CD14-positive monocyte (primary cell): ENCODE results near the gene GPRC5B. TPM values are rescaled to one million over a fixed set of nuclear protein-coding genes. Genes with fewer than 3 reads are reported as not detected.
A peak's percentile ranks its signal among the peaks of the same experiment; 100 is the strongest.

Experiments
- DNase-seq, 3 donors: peaks; one replicate each; pipeline ENCODE4 v3.0.0-alpha.2; 2011 to 2022
- H2AFZ ChIP-seq: 2 replicates; pipeline ENCODE4 v1.6.0; 2012; ENCODE audit warnings: mild to moderate bottlenecking, low read depth, low read length, inconsistent platforms; ENCODE audit not compliant: insufficient read depth, poor library complexity, severe bottlenecking
- H3K27ac ChIP-seq, 2 donors: 1 replicate in 1 of 2; 2 replicates in 1 of 2; pipeline ENCODE4 v1.5.1; 2012 to 2013; ENCODE audit warnings: low read length in 2 of 2, control low read depth in 1 of 2, inconsistent platforms in 1 of 2, low read depth in 1 of 2, mild to moderate bottlenecking in 1 of 2
- H3K27me3 ChIP-seq, 2 donors: one replicate each; pipeline versions ENCODE4 v1.6.0 to v1.6.1; 2011 to 2013; ENCODE audit warnings: low read length in 2 of 2; ENCODE audit not compliant: control insufficient read depth in 2 of 2, insufficient read depth in 2 of 2
- H3K36me3 ChIP-seq, 2 donors: replicated peaks in 1 of 2; 1 replicate in 1 of 2; 2 replicates in 1 of 2; pipeline versions ENCODE4 v1.5.1 to v1.6.1; 2012 to 2013; ENCODE audit warnings: low read length in 2 of 2, control low read depth in 1 of 2, inconsistent platforms in 1 of 2, mild to moderate bottlenecking in 1 of 2; ENCODE audit not compliant: insufficient read depth in 2 of 2, control insufficient read depth in 1 of 2
- H3K4me1 ChIP-seq, 2 donors: 1 replicate in 1 of 2; 2 replicates in 1 of 2; pipeline versions ENCODE4 v1.5.1 to v1.6.1; 2012 to 2013; ENCODE audit warnings: low read length in 2 of 2, control low read depth in 1 of 2, inconsistent platforms in 1 of 2, mild to moderate bottlenecking in 1 of 2, moderate library complexity in 1 of 2; ENCODE audit not compliant: insufficient read depth in 2 of 2, control insufficient read depth in 1 of 2
- H3K4me2 ChIP-seq: replicated peaks from 2 replicates; pipeline ENCODE3; 2012; ENCODE audit warnings: low read length, moderate library complexity, mild to moderate bottlenecking; ENCODE audit not compliant: poor library complexity, severe bottlenecking; ENCODE audit errors: extremely low read depth
- H3K4me3 ChIP-seq, 3 experiments: fragments of 200-600 bp in 1 of 3; sonication (generic) in 1 of 3; replicated peaks in 1 of 3; 1 replicate in 2 of 3; 2 replicates in 1 of 3; pipeline ENCODE4 v1.5.1; 2011 to 2013; ENCODE audit warnings: low read length in 3 of 3, mild to moderate bottlenecking in 3 of 3, control low read depth in 2 of 3, low read depth in 2 of 3, inconsistent platforms in 1 of 3, moderate library complexity in 1 of 3
- H3K79me2 ChIP-seq: 2 replicates; pipeline ENCODE4 v1.6.0; 2012; ENCODE audit warnings: mild to moderate bottlenecking, control low read depth, inconsistent platforms, low read length, moderate library complexity; ENCODE audit not compliant: insufficient read depth
- H3K9ac ChIP-seq: 2 replicates; pipeline ENCODE4 v1.6.0; 2017; ENCODE audit warnings: low read length, mild to moderate bottlenecking; ENCODE audit not compliant: insufficient read depth, poor library complexity, severe bottlenecking
- H3K9me3 ChIP-seq, 2 donors: replicated peaks in 1 of 2; 1 replicate in 1 of 2; 2 replicates in 1 of 2; pipeline versions ENCODE4 v1.5.1 to v1.6.1; 2012 to 2013; ENCODE audit warnings: low read length in 2 of 2, control low read depth in 1 of 2; ENCODE audit not compliant: control insufficient read depth in 1 of 2, insufficient read depth in 1 of 2
- H4K20me1 ChIP-seq: 2 replicates; pipeline ENCODE4 v1.6.0; 2012; ENCODE audit warnings: mild to moderate bottlenecking, low read length, control low read depth, moderate library complexity; ENCODE audit not compliant: insufficient read depth
- H3K27ac Mint-ChIP-seq, 7 donors: one replicate each; pipeline ENCODE4 v1.8.0; 2020; ENCODE audit warnings: mild to moderate bottlenecking in 7 of 7, mixed read lengths in 7 of 7, moderate library complexity in 6 of 7, inconsistent platforms in 2 of 7
- H3K27me3 Mint-ChIP-seq, 3 donors: one replicate each; pipeline ENCODE4 v1.8.0; 2021 to 2022; ENCODE audit warnings: low read depth in 3 of 3, mild to moderate bottlenecking in 3 of 3, mixed read lengths in 3 of 3, moderate library complexity in 3 of 3, inconsistent platforms in 1 of 3
- H3K36me3 Mint-ChIP-seq, 2 donors: one replicate each; pipeline ENCODE4 v1.8.0; 2020; ENCODE audit warnings: mixed read lengths in 2 of 2, inconsistent platforms in 1 of 2, mild to moderate bottlenecking in 1 of 2
- H3K4me1 Mint-ChIP-seq: one replicate; pipeline ENCODE4 v1.8.0; 2020; ENCODE audit warnings: mild to moderate bottlenecking, mixed read lengths
- H3K4me3 Mint-ChIP-seq, 2 donors: one replicate each; pipeline ENCODE4 v1.8.0; 2020; ENCODE audit warnings: mild to moderate bottlenecking in 2 of 2, mixed read lengths in 2 of 2, moderate library complexity in 1 of 2
- H3K9me3 Mint-ChIP-seq, 7 donors: one replicate each; pipeline ENCODE4 v1.8.0; 2020 to 2022; ENCODE audit warnings: mixed read lengths in 7 of 7, mild to moderate bottlenecking in 6 of 7, moderate library complexity in 6 of 7, inconsistent platforms in 2 of 7
- CTCF ChIP-seq: fragments of 200-600 bp; IDR thresholded peaks from one replicate; pipeline ENCODE4 v1.8.0; 2022; ENCODE audit warnings: antibody characterized with exemption, mild to moderate bottlenecking
- WGBS: methylation state at CpG from one replicate; pipeline ENCODE4 v1.1.5; 2013; ENCODE audit warnings: missing lambda C conversion rate; ENCODE audit not compliant: insufficient coverage; 5-methylcytosine and 5-hydroxymethylcytosine counted together
- intact Hi-C, 2 donors: fragments of 100-400 bp; cut with micrococcal nuclease; formaldehyde crosslinking; loops; one replicate each; pipeline versions ENCODE4 v1.15.0 to v1.15.1; 2023
- polyA plus RNA-seq, 3 donors: library from polyadenylated mRNA; depleted of rRNA in 1 of 3; unstranded in 2 of 3; stranded (reverse) in 1 of 3; fragments of 300-500 nt in 2 of 3; fragments of >200 nt in 1 of 3; fragmentation: Illumina TruSeq in 2 of 3; gene quantifications; 1 replicate in 2 of 3; 2 replicates in 1 of 3; pipeline ENCODE4 v1.2.3, GENCODE V29; 2012 to 2021

GPRC5B gene
- polyA plus RNA-seq, 3 donors, result 0.06 to 0.24 TPM; not detected in 1

GRCh38 chr16:19823322-19823721, 61.3 kb downstream of the GPRC5B start:
- no peak overlapping the region for H3K27ac Mint-ChIP-seq
- H3K9me3 Mint-ChIP-seq, result no peaks in the 10 kb centered on the region
- no peak overlapping the region for H3K27ac ChIP-seq
- H3K4me1 Mint-ChIP-seq, result peaks cover 6% of the 10 kb centered on the region
- H3K9me3 ChIP-seq, result no peaks in the 10 kb centered on the region
- TF ChIP-seq CTCF, result no peak
- H4K20me1 ChIP-seq, result no peaks in the 10 kb centered on the region
- H3K36me3 ChIP-seq, result no peaks in the 10 kb centered on the region
- H3K79me2 ChIP-seq, result no peaks in the 10 kb centered on the region
- no peak overlapping the region for H3K9ac ChIP-seq
- 86% methylated on average over 4 of the region's 6 CpGs for WGBS
- H3K4me3 Mint-ChIP-seq, result no peak overlapping the region
- H3K4me3 ChIP-seq, result no peak overlapping the region
- peaks cover 0 to 2% (median 0%) of the 10 kb centered on the region in 3 donors for H3K27me3 Mint-ChIP-seq
- intact Hi-C loops, result no loop called here
- no peak overlapping the region for H3K4me2 ChIP-seq
- H3K27me3 ChIP-seq, result no peaks in the 10 kb centered on the region
- H3K4me1 ChIP-seq, result no peaks in the 10 kb centered on the region
- no peaks in the 10 kb centered on the region for H3K36me3 Mint-ChIP-seq
- no peak overlapping the region for H2AFZ ChIP-seq
- DNase-seq, result no peak

- Histone ChIP-seq H3K79me2 (no peaks in the 10 kb centered on the region), H3K4me2 (no peak overlapping the region), H4K20me1 (no peaks in the 10 kb centered on the region), H3K27ac (no peak overlapping the region), H2AFZ (no peak overlapping the region), H3K9ac (no peak overlapping the region), H3K9me3 (no peaks in the 10 kb centered on the region), H3K4me1 (no peaks in the 10 kb centered on the region), H3K27me3 (no peaks in the 10 kb centered on the region), H3K36me3 (no peaks in the 10 kb centered on the region), H3K4me3 (no peak overlapping the region)
- intact Hi-C loops, result no loop called here
- 83% methylated on average over 2 of the region's 2 CpGs for WGBS
- no peak for TF ChIP-seq CTCF
- DNase-seq, result no peak
- Mint-ChIP-seq H3K9me3 (no peaks in the 10 kb centered on the region), H3K4me3 (no peak overlapping the region), H3K36me3 (no peaks in the 10 kb centered on the region), H3K27me3 (no peaks in the 10 kb centered on the region), H3K4me1 (peaks cover 6% of the 10 kb centered on the region), H3K27ac (peak overlapping the region in 2 of 7 donors; percentile 43 to 79)
Observed at GRCh38 chr16:19822533-19822932, 62.1 kb downstream of the GPRC5B start.
